GM06990 (cell line): ENCODE measurements around the gene TEKTIP1.

Experiments
- DNase-seq: peaks from one replicate; pipeline ENCODE4 v3.0.0-alpha.2; 2011; ENCODE audit not compliant: insufficient read length; ENCODE audit errors: extremely low read depth
- H3K27me3 ChIP-seq: replicated peaks from 2 replicates; pipeline ENCODE4 v1.6.0; 2011; ENCODE audit warnings: low read length; ENCODE audit not compliant: control insufficient read depth, insufficient read depth
- H3K36me3 ChIP-seq: 2 replicates; pipeline ENCODE4 v1.5.1; 2011; ENCODE audit warnings: low read length; ENCODE audit not compliant: control insufficient read depth, insufficient read depth
- H3K4me3 ChIP-seq: replicated peaks from 2 replicates; pipeline ENCODE4 v1.5.1; 2011; ENCODE audit warnings: low read depth, mild to moderate bottlenecking, control low read depth, low read length
- CTCF ChIP-seq: IDR thresholded peaks from 2 replicates; pipeline ENCODE4 v1.5.1; 2011; ENCODE audit warnings: low read length, control low read depth, mild to moderate bottlenecking, inconsistent platforms; ENCODE audit not compliant: insufficient read depth, poor library complexity, severe bottlenecking

Gene TEKTIP1

GRCh38 chr19:3548606-3549005 lies 9.6 kb downstream of the TEKTIP1 start:
- no peak for TF ChIP-seq CTCF
- Histone ChIP-seq H3K36me3 (peaks cover 16% of the 10 kb centered on the region), H3K27me3 (no peaks in the 10 kb centered on the region), H3K4me3 (no peak overlapping the region)
- DNase-seq, result no peak

DNA sequence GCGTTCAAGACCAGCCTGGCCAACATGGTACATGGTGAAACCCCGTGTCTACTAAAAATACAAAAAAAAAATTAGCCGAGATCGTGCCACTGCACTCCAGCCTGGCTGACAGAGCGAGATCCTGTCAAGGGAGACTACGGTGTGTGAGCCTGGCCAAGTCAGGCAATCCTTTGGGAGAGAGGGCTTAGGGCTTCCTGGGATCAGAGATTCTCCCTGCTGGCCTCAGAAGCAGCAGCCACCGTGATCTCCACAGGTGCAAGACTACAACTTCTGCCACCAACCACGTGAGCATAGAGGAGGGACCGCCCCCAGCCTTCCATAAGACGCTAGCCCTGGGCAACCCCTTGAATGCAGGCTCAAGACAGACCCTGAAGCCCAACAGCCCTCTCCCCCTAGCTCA lies 10.8 kb downstream of the TEKTIP1 start:
- Histone ChIP-seq H3K27me3 (no peaks in the 10 kb centered on the region), H3K4me3 (no peak overlapping the region), H3K36me3 (peaks cover 16% of the 10 kb centered on the region)
- TF ChIP-seq CTCF, result no peak
- no peak for DNase-seq

GRCh38 chr19:3550947-3551791 lies 12.2 kb downstream of the TEKTIP1 start:
- H3K27me3 ChIP-seq, result no peaks in the 10 kb centered on the region
- H3K4me3 ChIP-seq, result no peak overlapping the region
- peaks cover 11% of the 10 kb centered on the region for H3K36me3 ChIP-seq
- TF ChIP-seq CTCF, result no peak
- DNase-seq, result no peak

- H3K36me3 ChIP-seq, result peaks cover 10% of the 10 kb centered on the region
- no peaks in the 10 kb centered on the region for H3K27me3 ChIP-seq
- DNase-seq, result no peak
- TF ChIP-seq CTCF, result no peak
- H3K4me3 ChIP-seq, result no peak overlapping the region
Measured at GRCh38 chr19:3551792-3552095, 12.8 kb downstream of the TEKTIP1 start.

DNA sequence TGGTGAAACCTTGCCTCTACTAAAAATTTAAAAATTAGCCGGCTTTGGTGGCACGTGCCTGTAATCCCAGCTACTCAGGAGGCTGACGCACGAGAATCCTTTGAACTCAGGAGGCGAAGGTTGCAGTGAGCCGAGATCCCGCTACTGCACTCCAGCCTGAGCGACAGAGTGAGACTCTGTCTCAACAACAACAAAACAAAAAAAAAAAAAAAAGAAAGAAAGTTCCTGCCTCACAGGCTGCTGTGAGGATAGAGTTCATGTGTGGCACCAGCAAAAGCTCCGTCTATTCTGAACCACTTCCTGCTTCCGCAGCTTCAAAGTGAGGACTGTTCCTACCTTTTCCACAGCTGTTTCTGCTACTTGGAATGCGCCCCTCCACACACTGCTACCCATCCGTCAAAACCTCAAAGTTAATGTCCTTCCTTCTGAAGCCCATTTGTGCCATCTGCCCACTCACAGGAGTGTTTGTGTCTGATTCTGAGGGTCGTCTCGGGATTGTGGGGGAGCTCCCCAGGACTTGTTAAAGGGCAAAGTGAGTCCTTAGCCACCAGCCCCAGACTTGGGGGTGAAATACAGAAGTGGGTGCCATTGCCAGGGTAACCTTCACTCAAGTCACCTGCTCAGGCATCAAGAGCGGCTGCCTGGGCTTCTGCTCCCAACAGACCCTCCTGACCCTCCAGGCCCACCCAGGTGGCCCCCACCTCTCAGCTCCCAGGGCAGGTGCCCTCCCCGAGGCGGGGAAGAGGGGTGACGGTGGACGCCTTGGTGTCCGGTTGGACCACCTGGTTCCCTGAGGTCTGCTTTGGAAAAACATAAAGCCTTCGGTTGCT lies 15.5 kb downstream of the TEKTIP1 start:
- no peak for TF ChIP-seq CTCF
- peaks cover 4% of the 10 kb centered on the region; the same call in 1 of the 2 replicates for H3K36me3 ChIP-seq
- H3K27me3 ChIP-seq, result no peaks in the 10 kb centered on the region
- no peak overlapping the region for H3K4me3 ChIP-seq
- no peak for DNase-seq
